HUDEP-2 (cell line): ENCODE measurements around the gene ARRDC2.
A peak's percentile ranks its signal among the peaks of the same experiment; 100 is the strongest.
"Not testable (repeated sequence)": the region's sequence is repeated elsewhere in the genome, so short reads cannot be mapped to it uniquely, and the experiment has no call there.

Experiments used
- DNase-seq, 76 experiments: peaks; one replicate each; lab custom pipeline; 2025; ENCODE audit not compliant: unreplicated experiment in 76 of 76; lab: John Stamatoyannopoulos, UW

The ARRDC2 gene

DNA sequence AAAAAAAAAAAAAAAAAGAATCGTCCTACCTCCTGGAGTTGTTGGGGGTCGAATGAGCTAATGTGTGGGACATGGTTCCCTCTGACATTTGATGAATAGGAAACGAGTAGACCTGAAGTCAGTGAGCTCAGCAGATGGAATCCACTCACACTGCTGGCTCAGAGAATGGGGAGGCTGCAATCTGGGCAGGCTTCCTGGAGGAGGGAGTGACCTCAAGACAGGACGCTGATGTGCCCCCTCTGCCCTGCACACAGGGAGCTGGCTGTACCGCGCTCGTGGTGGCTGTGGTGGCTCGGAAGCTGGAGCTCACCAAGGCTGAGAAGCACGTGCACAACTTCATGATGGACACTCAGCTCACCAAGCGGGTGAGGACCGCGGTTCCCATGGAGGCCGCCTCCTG lies 19.8 kb upstream of the ARRDC2 start:
- DNase-seq: no peak

DNA sequence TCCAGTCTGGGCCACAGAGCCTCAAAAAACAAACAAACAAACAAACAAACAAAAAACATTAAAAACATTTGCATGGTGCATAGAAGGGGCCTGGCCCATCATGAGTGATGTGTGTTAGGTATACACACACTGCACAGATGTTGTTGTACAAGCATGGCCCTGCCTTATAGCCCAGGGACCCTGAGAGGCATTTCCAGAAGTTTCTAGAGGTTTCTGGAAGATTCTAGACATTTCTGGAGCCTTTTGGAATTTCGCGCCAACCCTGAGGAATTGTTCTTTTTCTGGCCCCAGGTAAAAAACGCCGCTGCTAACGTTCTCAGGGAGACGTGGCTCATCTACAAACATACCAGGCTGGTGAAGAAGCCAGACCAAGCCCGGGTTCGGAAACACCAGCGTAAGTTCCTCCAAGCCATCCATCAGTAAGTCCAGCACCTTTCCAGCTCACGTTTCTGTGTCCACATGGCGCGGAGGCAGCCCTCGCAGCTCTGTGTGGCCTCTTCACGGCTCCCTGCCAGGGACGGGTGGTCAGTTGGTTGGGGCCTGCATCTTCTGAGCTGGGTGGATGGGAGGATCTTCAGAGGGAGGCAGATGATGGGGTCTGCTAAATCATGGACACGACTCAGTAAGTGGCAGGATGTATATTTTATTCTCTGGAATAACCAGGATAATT lies 18.4 kb upstream of the ARRDC2 start:
- no peak for DNase-seq

GRCh38 chr19:17993076-17993813 lies 14.7 kb upstream of the ARRDC2 start:
- no peak for DNase-seq

GRCh38 chr19:17996826-17997316 lies 11.1 kb upstream of the ARRDC2 start:
- peak in 74 of 76 experiments; percentile 26 to 95 (median 85) for DNase-seq

DNA sequence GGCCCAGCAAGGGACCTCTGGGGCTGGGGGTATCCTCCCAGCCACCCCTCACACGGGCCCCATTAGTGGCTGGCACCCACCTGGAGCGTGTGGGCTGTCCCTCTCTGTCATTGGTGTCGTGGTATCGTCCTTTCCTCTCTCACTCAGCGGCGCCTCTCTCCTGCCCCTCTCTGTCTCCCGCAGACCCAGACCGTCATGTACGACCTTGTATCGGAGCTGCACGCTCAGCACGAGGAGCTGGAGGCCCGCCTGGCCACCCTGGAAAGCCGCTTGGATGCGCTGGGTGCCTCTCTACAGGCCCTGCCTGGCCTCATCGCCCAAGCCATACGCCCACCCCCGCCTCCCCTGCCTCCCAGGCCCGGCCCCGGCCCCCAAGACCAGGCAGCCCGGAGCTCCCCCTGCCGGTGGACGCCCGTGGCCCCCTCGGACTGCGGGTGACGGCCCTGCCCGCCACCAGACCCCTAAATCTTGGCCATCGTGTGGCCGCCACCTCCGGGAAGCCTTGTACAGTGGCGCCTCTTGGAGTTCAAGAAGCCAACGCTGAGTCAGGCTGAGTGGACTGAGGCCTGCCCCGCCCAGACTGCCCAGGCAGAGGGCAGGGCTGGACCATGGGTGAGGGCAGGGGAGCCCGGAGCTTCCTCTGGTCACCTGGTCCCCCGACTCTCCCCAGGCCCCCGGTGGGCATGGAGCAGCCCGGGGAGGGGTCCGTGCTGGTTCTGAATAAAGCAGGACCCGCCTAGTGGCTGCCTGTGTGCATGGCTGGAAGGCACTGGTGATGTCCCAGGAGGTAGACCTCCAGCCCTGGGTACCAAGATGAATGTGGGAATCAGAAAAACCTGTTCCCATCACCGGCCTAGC lies 9.8 kb upstream of the ARRDC2 start:
- peak in 24 of 76 experiments; percentile 6 to 63 (median 28) for DNase-seq

- no peak for DNase-seq
Observed at GRCh38 chr19:17998827-17999150, 9.2 kb upstream of the ARRDC2 start.

DNA sequence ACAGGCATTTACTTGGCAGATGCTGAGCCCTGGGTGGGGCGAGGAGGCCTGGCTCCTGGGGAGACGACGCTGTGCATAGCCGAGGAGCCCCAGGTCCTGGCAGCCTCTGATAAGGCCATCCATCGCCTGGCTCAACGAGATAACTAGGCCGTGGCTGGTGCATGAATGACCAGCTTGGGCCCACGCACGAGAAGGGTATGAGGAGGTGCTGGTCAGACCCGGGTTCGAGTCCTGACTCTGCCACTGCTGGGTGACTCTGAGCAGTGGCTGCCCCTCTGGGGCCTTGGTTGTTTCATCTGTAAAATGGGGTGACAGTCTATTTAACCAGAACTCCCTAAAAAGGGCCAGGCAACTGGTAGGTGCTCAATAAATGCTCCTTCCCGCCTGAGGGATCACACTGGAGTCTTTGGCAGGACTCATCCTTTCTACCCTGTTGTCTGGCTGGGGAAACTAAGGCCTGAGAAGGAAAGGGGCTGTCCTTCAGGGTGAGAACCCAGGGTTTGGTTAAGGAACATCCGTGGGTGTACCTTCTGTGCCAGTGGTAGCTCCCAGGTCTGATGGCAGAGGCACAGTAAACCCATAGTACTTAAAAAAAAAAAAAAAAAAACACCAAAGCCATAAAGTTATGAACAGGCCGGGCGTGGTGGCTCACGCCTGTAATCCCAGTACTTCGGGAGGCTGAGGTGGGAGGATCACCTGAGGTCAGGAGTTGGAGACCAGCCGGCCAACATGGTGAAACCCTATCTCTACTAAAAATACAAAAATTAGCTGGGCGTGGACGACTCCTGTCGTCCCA lies 8.1 kb upstream of the ARRDC2 start:
- peak in 75 of 76 experiments; percentile 86 to 99 (median 98) for DNase-seq

- DNase-seq: peak in 6 of 76 experiments; percentile 45 to 65 (median 54)
Observed at GRCh38 chr19:18000480-18000914, 7.5 kb upstream of the ARRDC2 start.

GRCh38 chr19:18000915-18001776 lies 6.8 kb upstream of the ARRDC2 start:
- peak; percentile 72 to 99 (median 96) for DNase-seq

DNA sequence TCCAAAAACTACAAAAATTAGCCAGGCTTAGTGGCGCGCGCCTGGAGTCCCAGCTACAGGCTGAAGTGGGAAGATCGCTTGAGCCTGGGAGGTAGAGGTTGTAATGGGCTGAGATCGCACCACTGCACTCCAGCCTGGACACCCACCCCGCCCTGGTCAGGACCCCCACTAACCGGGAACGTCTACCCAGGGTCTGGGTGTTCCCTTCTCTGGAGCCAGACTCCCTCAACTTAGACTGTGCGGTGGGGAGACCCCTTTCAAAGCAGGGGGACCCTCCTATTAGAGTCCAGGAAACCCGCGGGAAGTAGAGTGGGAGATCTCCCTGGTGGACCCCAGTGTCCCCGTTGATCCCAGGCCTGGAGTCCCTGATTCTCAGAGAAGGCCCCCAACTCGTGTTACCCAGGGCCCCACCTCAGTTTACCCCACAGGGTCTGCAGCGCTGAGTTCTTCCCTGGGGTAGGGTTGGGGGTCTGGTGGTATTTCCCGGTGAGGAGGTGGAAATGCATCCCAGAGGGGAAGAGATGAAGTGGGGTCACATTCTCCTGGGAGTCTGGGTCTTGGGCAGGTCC lies 6.1 kb upstream of the ARRDC2 start:
- peak in 15 of 76 experiments; percentile 9 to 71 (median 30) for DNase-seq

GRCh38 chr19:18002347-18002850 lies 5.6 kb upstream of the ARRDC2 start:
- DNase-seq: peak in 13 of 76 experiments; percentile 9 to 50 (median 23)

DNA sequence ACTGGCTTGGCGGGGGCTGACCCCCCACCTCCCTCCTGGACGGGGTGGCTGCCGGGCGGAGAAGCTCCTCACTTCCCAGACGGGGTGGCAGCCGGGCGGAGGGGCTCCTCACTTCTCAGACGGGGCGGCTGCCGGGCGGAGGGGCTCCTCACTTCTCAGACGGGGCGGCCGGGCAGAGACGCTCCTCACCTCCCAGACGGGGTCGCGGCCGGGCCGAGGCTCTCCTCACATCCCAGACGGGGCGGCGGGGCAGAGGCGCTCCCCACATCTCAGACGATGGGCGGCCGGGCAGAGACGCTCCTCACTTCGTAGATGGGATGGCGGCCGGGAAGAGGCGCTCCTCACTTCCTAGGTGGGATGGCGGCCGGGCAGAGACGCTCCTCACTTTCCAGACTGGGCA lies 2.2 kb upstream of the ARRDC2 start:
- not testable (repeated sequence) for DNase-seq

GRCh38 chr19:18007044-18007916 lies 690 bp upstream of the ARRDC2 start:
- DNase-seq: peak in 70 of 76 experiments; percentile 21 to 91 (median 71)

DNA sequence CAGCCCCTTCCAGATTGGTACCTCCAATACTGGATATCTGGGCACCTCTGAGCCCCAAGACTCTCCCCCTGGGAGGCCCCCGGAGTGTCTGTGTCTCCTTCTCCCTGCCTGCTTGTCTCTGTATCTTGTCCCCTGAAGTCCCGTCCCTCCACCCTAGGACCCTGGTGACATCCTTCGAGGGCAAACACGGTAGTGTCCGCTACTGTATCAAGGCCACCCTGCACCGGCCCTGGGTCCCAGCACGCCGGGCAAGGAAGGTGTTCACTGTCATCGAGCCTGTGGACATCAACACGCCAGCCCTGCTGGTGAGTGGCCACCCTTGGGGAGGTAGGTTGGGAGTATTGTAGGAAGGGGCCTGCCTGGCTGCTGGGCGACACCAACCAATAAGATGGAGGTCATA lies 844 bp downstream of the ARRDC2 start:
- DNase-seq: no peak

DNA sequence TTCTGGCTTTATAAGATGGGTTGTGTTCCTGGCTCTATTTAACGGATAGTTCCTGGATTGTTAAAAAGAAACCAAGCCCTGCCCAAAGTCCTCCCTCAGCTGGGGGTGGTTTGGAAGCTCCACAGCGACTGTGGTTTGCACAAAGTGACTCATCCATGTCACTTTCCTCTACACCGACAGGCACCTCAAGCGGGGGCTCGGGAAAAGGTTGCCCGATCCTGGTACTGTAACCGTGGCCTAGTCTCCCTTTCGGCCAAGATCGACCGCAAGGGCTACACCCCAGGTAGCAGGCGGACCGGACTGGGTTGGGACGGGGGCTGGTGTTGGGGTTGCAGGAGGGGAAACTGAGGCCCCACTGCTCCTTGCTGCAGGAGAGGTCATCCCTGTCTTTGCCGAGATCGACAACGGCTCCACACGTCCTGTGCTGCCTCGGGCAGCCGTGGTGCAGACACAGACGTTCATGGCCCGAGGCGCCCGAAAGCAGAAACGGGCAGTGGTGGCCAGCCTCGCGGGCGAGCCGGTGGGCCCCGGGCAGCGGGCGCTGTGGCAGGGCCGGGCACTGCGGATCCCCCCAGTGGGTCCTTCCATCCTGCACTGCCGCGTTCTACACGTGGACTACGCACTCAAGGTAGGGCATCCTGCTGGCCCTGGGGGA lies 1.6 kb downstream of the ARRDC2 start:
- no peak for DNase-seq

- DNase-seq: no peak
Observed at GRCh38 chr19:18010149-18010548, 2.2 kb downstream of the ARRDC2 start.
